Measurements from ENCODE around the gene SAP130. TPM values are rescaled to one million over a fixed set of nuclear protein-coding genes. Genes with fewer than 3 reads are reported as not detected.

SAP130 gene
- total and polyA plus RNA-seq, 2 of the 4 experiments (the other 2 are of a cell fraction) = 6.1 to 17.1 TPM

- H3K27ac ChIP-seq (ENCODE audit: insufficient read depth, low read length) = no peak overlapping the region
- H3K36me3 ChIP-seq (ENCODE audit: control insufficient read depth, insufficient read depth, low read length) = peaks cover 42% of the 10 kb centered on the region
- no peak overlapping the region for H3K18ac ChIP-seq (ENCODE audit: low read depth, low read length)
- no peaks in the 10 kb centered on the region for H3K9me3 ChIP-seq (ENCODE audit: control insufficient read depth, insufficient read depth, low read length)
- in situ Hi-C loops (cut with MboI; ENCODE audit: low sequenced_read_pairs) (no loop called here), dilution Hi-C loops (cut with HindIII; ENCODE audit: low sequenced_read_pairs, unreplicated experiment) (no loop called here), intact Hi-C loops (cut with micrococcal nuclease) (no loop called here)
- no TSS peak for BruUV-seq (replicated peaks)
- TF ChIP-seq, protein P1, sequence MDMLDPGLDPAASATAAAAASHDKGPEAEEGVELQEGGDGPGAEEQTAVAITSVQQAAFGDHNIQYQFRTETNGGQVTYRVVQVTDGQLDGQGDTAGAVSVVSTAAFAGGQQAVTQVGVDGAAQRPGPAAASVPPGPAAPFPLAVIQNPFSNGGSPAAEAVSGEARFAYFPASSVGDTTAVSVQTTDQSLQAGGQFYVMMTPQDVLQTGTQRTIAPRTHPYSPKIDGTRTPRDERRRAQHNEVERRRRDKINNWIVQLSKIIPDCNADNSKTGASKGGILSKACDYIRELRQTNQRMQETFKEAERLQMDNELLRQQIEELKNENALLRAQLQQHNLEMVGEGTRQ (IDR thresholded peaks at IDR 0.05; ENCODE audit: low read depth, low read length) = no peak
- no peak for TF ChIP-seq MAZ (IDR thresholded peaks at IDR 0.05; ENCODE audit: borderline replicate concordance, low read depth, low read length)
- no peak for TF ChIP-seq FOS (IDR thresholded peaks at IDR 0.05; ENCODE audit: low read depth, low read length)
- no peak for TF ChIP-seq POLR2A (IDR thresholded peaks at IDR 0.05; ENCODE audit: low read depth, low read length)
- TF ChIP-seq, protein P2, sequence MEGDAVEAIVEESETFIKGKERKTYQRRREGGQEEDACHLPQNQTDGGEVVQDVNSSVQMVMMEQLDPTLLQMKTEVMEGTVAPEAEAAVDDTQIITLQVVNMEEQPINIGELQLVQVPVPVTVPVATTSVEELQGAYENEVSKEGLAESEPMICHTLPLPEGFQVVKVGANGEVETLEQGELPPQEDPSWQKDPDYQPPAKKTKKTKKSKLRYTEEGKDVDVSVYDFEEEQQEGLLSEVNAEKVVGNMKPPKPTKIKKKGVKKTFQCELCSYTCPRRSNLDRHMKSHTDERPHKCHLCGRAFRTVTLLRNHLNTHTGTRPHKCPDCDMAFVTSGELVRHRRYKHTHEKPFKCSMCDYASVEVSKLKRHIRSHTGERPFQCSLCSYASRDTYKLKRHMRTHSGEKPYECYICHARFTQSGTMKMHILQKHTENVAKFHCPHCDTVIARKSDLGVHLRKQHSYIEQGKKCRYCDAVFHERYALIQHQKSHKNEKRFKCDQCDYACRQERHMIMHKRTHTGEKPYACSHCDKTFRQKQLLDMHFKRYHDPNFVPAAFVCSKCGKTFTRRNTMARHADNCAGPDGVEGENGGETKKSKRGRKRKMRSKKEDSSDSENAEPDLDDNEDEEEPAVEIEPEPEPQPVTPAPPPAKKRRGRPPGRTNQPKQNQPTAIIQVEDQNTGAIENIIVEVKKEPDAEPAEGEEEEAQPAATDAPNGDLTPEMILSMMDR (conservative IDR thresholded peaks at IDR 0.05; ENCODE audit: low read depth, low read length) = no peak
- TF ChIP-seq MXI1 (IDR thresholded peaks at IDR 0.05; ENCODE audit: borderline replicate concordance, low read depth, low read length) = no peak
- no peak for TF ChIP-seq CEBPB (IDR thresholded peaks at IDR 0.05; ENCODE audit: low read depth, low read length)
- no peak for TF ChIP-seq SMC3 (IDR thresholded peaks at IDR 0.05; ENCODE audit: low read depth, low read length)
- TF ChIP-seq RFX5 (IDR thresholded peaks at IDR 0.05; ENCODE audit: low read depth, low read length) = no peak
- TF ChIP-seq MAFK (IDR thresholded peaks at IDR 0.05; ENCODE audit: low read depth, low read length) = no peak
- no peak for TF ChIP-seq NFE2L2 (IDR thresholded peaks at IDR 0.05; ENCODE audit: low read depth, low read length)
- TF ChIP-seq BHLHE40 (IDR thresholded peaks at IDR 0.05; ENCODE audit: low read depth, low read length) = no peak
- TF ChIP-seq CHD1 (IDR thresholded peaks at IDR 0.05; ENCODE audit: low read depth, low read length) = no peak
- H3K9me1 ChIP-seq (ENCODE audit: insufficient read depth, low read length) = peaks cover 5% of the 10 kb centered on the region; the same call in 1 of the 2 replicates
- H3K79me1 ChIP-seq (ENCODE audit: low read depth in 1 of 2, low read length in 2 of 2) = 0 out of 4 replicates have a peak, but pooled peaks cover 0 to 3% of the 10 kb centered on the region in 2 experiments
- ChIA-PET CTCF (no interaction called here), POLR2A (ENCODE audit: unreplicated experiment) (no interaction called here)
- no peaks in the 10 kb centered on the region for H4K20me1 ChIP-seq (ENCODE audit: insufficient read depth, low read length)
- H3K56ac ChIP-seq (ENCODE audit: extremely low read depth, insufficient read depth, low read length) = no peak overlapping the region
- no peak overlapping the region for H2BK15ac ChIP-seq (ENCODE audit: low read depth, low read length)
- H2AK5ac ChIP-seq (ENCODE audit: low read depth, low read length) = no peak overlapping the region
- H3K4me2 ChIP-seq (ENCODE audit: low read depth, low read length) = no peak overlapping the region
- no peak for DNase-seq
- no peak overlapping the region for H3K23ac ChIP-seq (ENCODE audit: low read depth, low read length)
- no peak overlapping the region for H4K5ac ChIP-seq (ENCODE audit: low read depth, low read length)
- no peaks in the 10 kb centered on the region for H3K27me3 ChIP-seq (ENCODE audit: control insufficient read depth, insufficient read depth, low read length)
- H4K8ac ChIP-seq (ENCODE audit: low read depth in 2 of 2, low read length in 2 of 2) = no peak overlapping the region
- ATAC-seq (ENCODE audit: low read depth) = no peak
- no peak overlapping the region for H3K9ac ChIP-seq (ENCODE audit: low read depth, low read length)
- no peak overlapping the region for H2BK120ac ChIP-seq (ENCODE audit: low read depth, low read length)
- H3K4me1 ChIP-seq (ENCODE audit: control insufficient read depth, insufficient read depth, low read length) = no peaks in the 10 kb centered on the region
- H4K91ac ChIP-seq (ENCODE audit: insufficient read depth, low read depth, low read length) = no peak overlapping the region
- H2BK5ac ChIP-seq (ENCODE audit: low read depth, low read length, poor library complexity, severe bottlenecking) = no peak overlapping the region
- H2AFZ ChIP-seq (replicated peaks; ENCODE audit: low read length, poor library complexity) = no peak overlapping the region
- no peak overlapping the region for H3K14ac ChIP-seq (replicated peaks; ENCODE audit: low read depth, low read length)
- H2AK9ac ChIP-seq (replicated peaks; ENCODE audit: low read depth, low read length, poor library complexity) = no peak overlapping the region
- no CpG with 5 or more reads among the region's 2 CpGs for whole genome bisulfite sequencing, 2 experiments (ENCODE audit: extremely low coverage in 2 of 2, insufficient read length in 1 of 2)
- H2BK20ac ChIP-seq (ENCODE audit: low read depth, low read length) = no peak overlapping the region
- H3K4ac ChIP-seq (ENCODE audit: low read depth, low read length) = no peak overlapping the region
- H3K4me3 ChIP-seq (ENCODE audit: insufficient read depth, low read depth, low read length) = no peak overlapping the region
These were observed 82.6 kb downstream of the SAP130 start for GRCh38 chr2:127945281-127945680.

All from IMR-90 (cell line).